Panc1 (cell line): ENCODE results near the gene MRPS9. TPM values are rescaled to one million over a fixed set of nuclear protein-coding genes. Genes with fewer than 3 reads are reported as not detected.

Source experiments
- ATAC-seq: fragments of 200-7000 bp; cut with Tn5 transposase; 2 replicates; pipeline ENCODE4 v1.9.1; 2020; ENCODE audit warnings: mild to moderate bottlenecking, moderate library complexity
- BruUV-seq: library from RNA; stranded (reverse); fragments of 400-500 nt; replicated peaks from 2 replicates; lab custom pipeline; 2021; lab: Mats Ljungman, UMichigan
- CTCF ChIA-PET: fragments of 300-600 bp; sonication (Branson Sonifier 250); formaldehyde crosslinking; loops from one replicate; lab custom pipeline; 2022; ENCODE audit warnings: antibody characterized with exemption; lab: Charles Lee
- POLR2A ChIA-PET: fragments of 300-600 bp; sonication (Branson Sonifier 250); formaldehyde crosslinking; loops from one replicate; lab custom pipeline; 2022; ENCODE audit warnings: antibody characterized with exemption; lab: Charles Lee
- DNase-seq: peaks from one replicate; pipeline ENCODE4 v3.0.0-alpha.2; 2010; ENCODE audit warnings: low read depth, low spot score
- H3K27ac ChIP-seq: 2 replicates; pipeline ENCODE4 v1.5.1; 2011; ENCODE audit warnings: mild to moderate bottlenecking, low read length, inconsistent platforms
- H3K27me3 ChIP-seq: fragments of 200-500 bp; sonication (Bioruptor generic); 2 replicates; pipeline ENCODE4 v1.6.0; 2014; ENCODE audit warnings: low read length, inconsistent platforms; ENCODE audit not compliant: control insufficient read depth, insufficient read depth
- H3K36me3 ChIP-seq: fragments of 200-500 bp; sonication (Bioruptor generic); 2 replicates; pipeline ENCODE4 v1.5.1; 2014; ENCODE audit warnings: inconsistent platforms, mild to moderate bottlenecking, low read length, moderate library complexity; ENCODE audit not compliant: control insufficient read depth, insufficient read depth
- H3K4me1 ChIP-seq: 2 replicates; pipeline ENCODE4 v1.5.1; 2011; ENCODE audit warnings: inconsistent platforms, mild to moderate bottlenecking, low read length, moderate library complexity; ENCODE audit not compliant: control insufficient read depth, insufficient read depth
- H3K4me3 ChIP-seq, 2 experiments: 2 replicates each; pipeline ENCODE4 v1.5.1; 2011 to 2012; ENCODE audit warnings: low read depth in 2 of 2, low read length in 2 of 2, mild to moderate bottlenecking in 2 of 2, inconsistent platforms in 1 of 2, moderate library complexity in 1 of 2
- H3K9me3 ChIP-seq: fragments of 200-500 bp; sonication (Bioruptor generic); 2 replicates; pipeline ENCODE4 v1.5.1; 2014; ENCODE audit warnings: low read depth, mild to moderate bottlenecking, inconsistent platforms, low read length, moderate library complexity; ENCODE audit not compliant: control insufficient read depth, insufficient read depth
- CTCF ChIP-seq: fragments of 450-650 bp; IDR thresholded peaks from 2 replicates; pipeline ENCODE4 v1.5.1; 2017; ENCODE audit warnings: mild to moderate bottlenecking
- POLR2AphosphoS5 ChIP-seq: IDR thresholded peaks from 2 replicates; pipeline ENCODE4 v1.6.1; 2012; ENCODE audit warnings: mild to moderate bottlenecking, low read depth, low read length, moderate library complexity
- REST ChIP-seq, 2 experiments: IDR thresholded peaks; 2 replicates each; pipeline ENCODE4 v1.6.1; 2011 to 2012; ENCODE audit warnings: low read depth in 2 of 2, control low read depth in 1 of 2, low read length in 1 of 2, mild to moderate bottlenecking in 1 of 2, moderate library complexity in 1 of 2; ENCODE audit not compliant: insufficient read depth in 1 of 2
- SIN3A ChIP-seq: IDR thresholded peaks from 2 replicates; pipeline ENCODE4 v1.6.1; 2012; ENCODE audit warnings: low read depth, mild to moderate bottlenecking, low read length, moderate library complexity, borderline replicate concordance; ENCODE audit not compliant: insufficient read depth
- TCF7L2 ChIP-seq: IDR thresholded peaks from 2 replicates; pipeline ENCODE4 v1.6.1; 2011; ENCODE audit warnings: mild to moderate bottlenecking, low read depth, low read length, inconsistent platforms
- in situ Hi-C: cut with HindIII; loops from 2 replicates; pipeline ENCODE4 v1.10.0; 2016; ENCODE audit warnings: low sequenced_read_pairs, low pct_unique_long_range_greater_than_20kb
- intact Hi-C: fragments of 100-400 bp; cut with micrococcal nuclease; formaldehyde crosslinking; loops from one replicate; pipeline ENCODE4 v1.10.0; 2022; ENCODE audit not compliant: unreplicated experiment
- total RNA-seq: library from RNA; stranded (reverse); gene quantifications from one replicate; pipeline ENCODE4 v1.2.1, GENCODE V29; 2021; ENCODE audit not compliant: unreplicated experiment

Gene MRPS9
- total RNA-seq, 1 experiment from 2014 or later = 27.4 TPM

- CTCF ChIA-PET = interaction anchor here (0.6 kb wide), 1 partner anchor 105 kb away, joined by 5 read pairs; no protein-coding TSS in a partner anchor
- ATAC-seq (no peak), DNase-seq (no peak)
- Histone ChIP-seq H3K36me3 (no peaks in the 10 kb centered on the region), H3K27ac (no peak overlapping the region), H3K4me1 (no peaks in the 10 kb centered on the region), H3K27me3 (0 out of 2 replicates have a peak, but pooled peaks cover 3% of the 10 kb centered on the region), H3K4me3 (no peak overlapping the region), H3K9me3 (no peaks in the 10 kb centered on the region)
- TF ChIP-seq POLR2AphosphoS5 = no peak
- no peak for TF ChIP-seq REST (IDR thresholded peaks at IDR 0.05; ENCODE audit: insufficient read depth in 1 of 2, low read depth in 2 of 2, low read length in 1 of 2)
- TF ChIP-seq SIN3A = no peak
- no peak for TF ChIP-seq CTCF
- TF ChIP-seq TCF7L2 = no peak
- no TSS peak for BruUV-seq
- intact Hi-C loops = no loop called here
- in situ Hi-C loops = no loop called here
- POLR2A ChIA-PET = no interaction called here
Observed at GRCh38 chr2:105126336-105126735, 88.5 kb downstream of the MRPS9 start.

- no TSS peak for BruUV-seq
- H3K9me3 ChIP-seq = no peaks in the 10 kb centered on the region
- H3K4me3 ChIP-seq = no peak overlapping the region
- ChIA-PET POLR2A (no interaction called here), CTCF (no interaction called here)
- no peak overlapping the region for H3K27ac ChIP-seq
- H3K36me3 ChIP-seq = no peaks in the 10 kb centered on the region
- in situ Hi-C loops (no loop called here), intact Hi-C loops (no loop called here)
- H3K27me3 ChIP-seq = 0 out of 2 replicates have a peak, but pooled peaks cover 5% of the 10 kb centered on the region
- ATAC-seq (no peak), DNase-seq (no peak)
- TF ChIP-seq REST (IDR thresholded peaks at IDR 0.05; ENCODE audit: insufficient read depth in 1 of 2, low read depth in 2 of 2, low read length in 1 of 2) (no peak), CTCF (no peak), POLR2AphosphoS5 (no peak), TCF7L2 (no peak), SIN3A (no peak)
- H3K4me1 ChIP-seq = no peaks in the 10 kb centered on the region
Observed at GRCh38 chr2:105127289-105127915, 89.5 kb downstream of the MRPS9 start.
